Mammary epithelial cell (primary cell): ENCODE data around the gene DRG2.

Experiments
- CTCF ChIP-seq, 2 donors: IDR thresholded peaks in 1 of 2; conservative IDR thresholded peaks in 1 of 2; 2 replicates each; pipeline ENCODE4 v1.5.1; 2011 to 2012; ENCODE audit warnings: inconsistent platforms in 2 of 2, low read length in 2 of 2, mild to moderate bottlenecking in 2 of 2, control low read depth in 1 of 2, low read depth in 1 of 2; ENCODE audit not compliant: insufficient read depth in 1 of 2; ENCODE audit errors: extremely low read depth in 1 of 2
- EZH2 ChIP-seq: IDR thresholded peaks from 2 replicates; pipeline ENCODE4 v1.6.1; 2012; ENCODE audit warnings: low read length, inconsistent platforms, borderline replicate concordance

- no peak for TF ChIP-seq CTCF (conservative IDR thresholded peaks at IDR 0.05 in 1 of 2, IDR thresholded peaks at IDR 0.05 in 1 of 2; ENCODE audit: extremely low read depth in 1 of 2, insufficient read depth in 1 of 2, low read depth in 1 of 2, low read length in 2 of 2)
- no peak for TF ChIP-seq EZH2
Observed at GRCh38 chr17:18132711-18133110, 45.0 kb downstream of the DRG2 start.
